PC-3 (cell line): ENCODE data around the gene NDUFA8. TPM values are rescaled to one million over a fixed set of nuclear protein-coding genes. Genes with fewer than 3 reads are reported as not detected.

Source experiments
- ATAC-seq: fragments of 200-7000 bp; cut with Tn5 transposase; 2 replicates; pipeline ENCODE4 v1.9.1; 2020; ENCODE audit warnings: mild to moderate bottlenecking, moderate library complexity
- BruUV-seq: library from RNA; stranded (reverse); fragments of 400-500 nt; replicated peaks from 2 replicates; lab custom pipeline; 2021; lab: Mats Ljungman, UMichigan
- CTCF ChIA-PET: fragments of 300-600 bp; sonication (Branson Sonifier 250); formaldehyde crosslinking; loops from one replicate; lab custom pipeline; 2022; ENCODE audit warnings: antibody characterized with exemption; lab: Charles Lee
- POLR2A ChIA-PET: fragments of 300-600 bp; sonication (Branson Sonifier 250); formaldehyde crosslinking; loops from one replicate; lab custom pipeline; 2022; ENCODE audit warnings: antibody characterized with exemption; ENCODE audit not compliant: unreplicated experiment; lab: Charles Lee
- DNase-seq: peaks from one replicate; pipeline ENCODE4 v3.0.0-alpha.2; 2015
- H2AFZ ChIP-seq: fragments of 300-600 bp; sonication (generic); 2 replicates; pipeline ENCODE4 v1.6.0; 2016; ENCODE audit warnings: antibody characterized with exemption, low read length
- H3F3A ChIP-seq: fragments of 300-600 bp; sonication (generic); one replicate; pipeline ENCODE4 v1.6.0; 2017; ENCODE audit warnings: antibody characterized with exemption, low read length, control low read depth, mild to moderate bottlenecking; ENCODE audit not compliant: unreplicated experiment
- H3K27ac ChIP-seq: fragments of 300-600 bp; sonication (generic); 2 replicates; pipeline ENCODE4 v1.5.1; 2016; ENCODE audit warnings: mild to moderate bottlenecking, low read length
- H3K27me3 ChIP-seq: fragments of 300-600 bp; sonication (generic); 2 replicates; pipeline ENCODE4 v1.6.1; 2016; ENCODE audit warnings: low read length, mixed read lengths
- H3K36me3 ChIP-seq: fragments of 300-600 bp; sonication (generic); 2 replicates; pipeline ENCODE4 v1.6.1; 2016; ENCODE audit warnings: low read depth, mixed run types, low read length, mixed read lengths
- H3K4me1 ChIP-seq: fragments of 300-600 bp; sonication (generic); 2 replicates; pipeline ENCODE4 v1.5.1; 2016; ENCODE audit warnings: low read length; ENCODE audit not compliant: insufficient read depth
- H3K4me2 ChIP-seq: fragments of 300-600 bp; sonication (generic); 2 replicates; pipeline ENCODE4 v1.6.0; 2016; ENCODE audit warnings: low read length
- H3K4me3 ChIP-seq: fragments of 300-600 bp; sonication (generic); 2 replicates; pipeline ENCODE4 v1.5.1; 2016; ENCODE audit warnings: mild to moderate bottlenecking, low read length, mixed read lengths
- H3K79me2 ChIP-seq: fragments of 300-600 bp; sonication (generic); 2 replicates; pipeline ENCODE4 v1.6.1; 2017; ENCODE audit warnings: low read length, mixed read lengths
- H3K9ac ChIP-seq: fragments of 300-600 bp; sonication (generic); 2 replicates; pipeline ENCODE4 v1.6.0; 2016; ENCODE audit warnings: mild to moderate bottlenecking, low read length
- H3K9me2 ChIP-seq: fragments of 300-600 bp; sonication (generic); replicated peaks from 2 replicates; pipeline ENCODE4 v1.6.1; 2016; ENCODE audit warnings: mixed run types, low read length, mixed read lengths
- H3K9me3 ChIP-seq: fragments of 300-600 bp; sonication (generic); 2 replicates; pipeline ENCODE4 v1.6.1; 2016; ENCODE audit warnings: low read length, mixed read lengths
- H4K20me1 ChIP-seq: fragments of 300-600 bp; sonication (generic); 2 replicates; pipeline ENCODE4 v1.6.1; 2016; ENCODE audit warnings: low read length, mixed read lengths
- EZH2 ChIP-seq: fragments of 300-600 bp; sonication (generic); IDR thresholded peaks from one replicate; pipeline ENCODE4 v1.6.1; 2017; ENCODE audit warnings: antibody characterized with exemption, mild to moderate bottlenecking, low read length; ENCODE audit not compliant: unreplicated experiment
- EZH2phosphoT487 ChIP-seq: fragments of 300-600 bp; sonication (generic); IDR thresholded peaks from 2 replicates; pipeline ENCODE4 v1.6.1; 2018; ENCODE audit warnings: mild to moderate bottlenecking, antibody characterized with exemption, low read length, borderline replicate concordance
- intact Hi-C: fragments of 100-400 bp; cut with micrococcal nuclease; formaldehyde crosslinking; loops from 2 replicates; pipeline ENCODE4 v1.9.0; 2023
- total RNA-seq: library from RNA; depleted of rRNA; stranded (reverse); fragments of >200 nt; gene quantifications from 2 replicates; pipeline ENCODE4 v1.2.3, GENCODE V29; 2014
- TF ChIP-seq, protein P1 (sequence below): fragments of 300-600 bp; sonication (generic); conservative IDR thresholded peaks from 2 replicates; pipeline ENCODE4 v1.5.1; 2017; ENCODE audit warnings: antibody characterized with exemption, low read depth, mild to moderate bottlenecking, low read length

NDUFA8 gene
- total RNA-seq, 1 experiment from 2014 or later: 67.5 TPM

DNA sequence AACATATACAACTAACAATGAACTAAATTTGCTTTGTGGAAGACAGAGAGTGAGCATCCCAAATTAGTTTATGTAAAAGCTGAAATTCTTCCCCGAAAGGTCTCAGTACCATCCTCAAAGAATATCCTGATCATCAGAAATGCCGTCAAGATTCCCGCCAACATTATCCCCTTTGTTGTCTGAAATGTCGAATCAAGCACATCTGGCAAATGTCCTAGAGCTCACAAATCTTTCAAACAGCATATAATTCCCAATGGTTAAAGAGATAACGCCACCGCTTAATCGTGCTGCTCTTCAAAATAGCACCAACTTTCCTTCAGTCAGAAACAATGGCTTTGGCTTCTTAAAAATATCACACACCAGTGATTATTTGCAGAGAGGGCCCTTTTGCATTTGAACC, 23.9 kb upstream of the NDUFA8 start:
- no peak overlapping the region for H2AFZ ChIP-seq
- intact Hi-C loops: no loop called here
- no peaks in the 10 kb centered on the region for H3K36me3 ChIP-seq
- H3K79me2 ChIP-seq: no peaks in the 10 kb centered on the region
- no peaks in the 10 kb centered on the region for H4K20me1 ChIP-seq
- TF ChIP-seq, protein P1, sequence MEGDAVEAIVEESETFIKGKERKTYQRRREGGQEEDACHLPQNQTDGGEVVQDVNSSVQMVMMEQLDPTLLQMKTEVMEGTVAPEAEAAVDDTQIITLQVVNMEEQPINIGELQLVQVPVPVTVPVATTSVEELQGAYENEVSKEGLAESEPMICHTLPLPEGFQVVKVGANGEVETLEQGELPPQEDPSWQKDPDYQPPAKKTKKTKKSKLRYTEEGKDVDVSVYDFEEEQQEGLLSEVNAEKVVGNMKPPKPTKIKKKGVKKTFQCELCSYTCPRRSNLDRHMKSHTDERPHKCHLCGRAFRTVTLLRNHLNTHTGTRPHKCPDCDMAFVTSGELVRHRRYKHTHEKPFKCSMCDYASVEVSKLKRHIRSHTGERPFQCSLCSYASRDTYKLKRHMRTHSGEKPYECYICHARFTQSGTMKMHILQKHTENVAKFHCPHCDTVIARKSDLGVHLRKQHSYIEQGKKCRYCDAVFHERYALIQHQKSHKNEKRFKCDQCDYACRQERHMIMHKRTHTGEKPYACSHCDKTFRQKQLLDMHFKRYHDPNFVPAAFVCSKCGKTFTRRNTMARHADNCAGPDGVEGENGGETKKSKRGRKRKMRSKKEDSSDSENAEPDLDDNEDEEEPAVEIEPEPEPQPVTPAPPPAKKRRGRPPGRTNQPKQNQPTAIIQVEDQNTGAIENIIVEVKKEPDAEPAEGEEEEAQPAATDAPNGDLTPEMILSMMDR: no peak
- no peak for TF ChIP-seq EZH2phosphoT487
- no peak for TF ChIP-seq EZH2
- no peaks in the 10 kb centered on the region for H3K27me3 ChIP-seq
- H3K4me2 ChIP-seq: no peak overlapping the region
- H3K9me2 ChIP-seq: no peaks in the 10 kb centered on the region
- DNase-seq (no peak), ATAC-seq (no peak)
- BruUV-seq: no TSS peak
- ChIA-PET POLR2A (no interaction called here), CTCF (no interaction called here)
- no peak overlapping the region for H3K27ac ChIP-seq
- no peaks in the 10 kb centered on the region for H3K9me3 ChIP-seq
- no peak overlapping the region for H3K4me3 ChIP-seq
- peaks cover 20% of the 10 kb centered on the region for H3K4me1 ChIP-seq
- H3F3A ChIP-seq: no peaks in the 10 kb centered on the region
- H3K9ac ChIP-seq: no peak overlapping the region

DNA sequence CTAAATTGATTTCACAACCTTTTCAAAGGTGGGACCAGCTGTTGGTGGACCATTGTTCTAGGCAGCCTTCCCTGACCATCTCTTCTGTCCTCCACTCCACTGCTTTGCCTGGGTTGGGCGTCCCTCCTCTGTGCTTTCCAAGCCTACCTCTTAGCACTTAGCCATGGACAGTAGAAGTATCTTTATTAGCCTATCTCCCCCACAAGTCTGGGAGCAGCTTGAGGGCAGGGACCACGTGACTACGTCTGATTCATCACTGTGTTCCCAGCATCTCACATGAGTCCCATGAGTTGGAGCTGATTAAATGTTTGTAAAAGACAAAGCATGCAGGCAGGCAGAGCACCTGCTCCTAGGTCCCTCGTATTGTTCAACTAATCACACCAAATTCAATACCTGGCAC, 21.1 kb upstream of the NDUFA8 start:
- Histone ChIP-seq H3K9me2 (no peaks in the 10 kb centered on the region), H3F3A (no peaks in the 10 kb centered on the region), H3K36me3 (no peaks in the 10 kb centered on the region), H4K20me1 (no peaks in the 10 kb centered on the region), H3K4me3 (no peak overlapping the region), H2AFZ (no peak overlapping the region), H3K4me1 (peaks cover 20% of the 10 kb centered on the region), H3K27ac (no peak overlapping the region), H3K27me3 (no peaks in the 10 kb centered on the region), H3K79me2 (no peaks in the 10 kb centered on the region), H3K9me3 (no peaks in the 10 kb centered on the region), H3K4me2 (no peak overlapping the region), H3K9ac (no peak overlapping the region)
- no TSS peak for BruUV-seq
- DNase-seq: peak; percentile 70
- intact Hi-C loops: no loop called here
- ChIA-PET CTCF (no interaction called here), POLR2A (no interaction called here)
- peak; percentile 78 for ATAC-seq
- TF ChIP-seq, protein P1: no peak
- TF ChIP-seq EZH2: no peak
- no peak for TF ChIP-seq EZH2phosphoT487

DNA sequence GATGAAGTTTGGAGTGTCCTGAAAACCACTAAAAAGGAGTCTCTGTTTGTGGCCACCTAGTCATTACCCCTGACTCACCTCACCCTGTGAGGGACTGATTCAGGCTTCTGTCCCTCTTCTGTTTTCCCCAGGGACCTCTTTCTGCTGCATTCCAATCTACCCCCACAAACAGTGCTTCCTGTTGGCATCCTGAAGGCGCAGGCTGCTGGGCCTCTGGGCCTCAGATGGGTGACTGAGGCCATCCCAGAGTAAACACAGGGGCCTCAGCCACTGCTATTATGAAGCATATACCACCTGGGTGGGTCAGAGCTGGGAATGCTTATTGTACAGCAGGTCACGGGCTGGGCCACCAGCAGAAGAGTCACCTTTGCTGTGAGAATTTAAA, 20.1 kb upstream of the NDUFA8 start:
- BruUV-seq: no TSS peak
- peak; percentile 68 for DNase-seq
- Histone ChIP-seq H3K9ac (no peak overlapping the region), H4K20me1 (no peaks in the 10 kb centered on the region), H3F3A (no peaks in the 10 kb centered on the region), H3K9me2 (no peaks in the 10 kb centered on the region), H2AFZ (no peak overlapping the region), H3K4me1 (peaks cover 20% of the 10 kb centered on the region), H3K9me3 (no peaks in the 10 kb centered on the region), H3K4me2 (peak overlapping the region; percentile 28; the same call in 1 of the 2 replicates), H3K36me3 (no peaks in the 10 kb centered on the region), H3K79me2 (no peaks in the 10 kb centered on the region), H3K27ac (peak overlapping the region; percentile 13; the same call in 1 of the 2 replicates), H3K27me3 (no peaks in the 10 kb centered on the region), H3K4me3 (no peak overlapping the region)
- CTCF ChIA-PET: no interaction called here
- POLR2A ChIA-PET: interaction anchor here (0.7 kb wide), 1 partner anchor 11 kb away, joined by 6 read pairs; no protein-coding TSS in a partner anchor
- intact Hi-C loops: no loop called here
- ATAC-seq: peak; percentile 60
- TF ChIP-seq EZH2 (no peak), EZH2phosphoT487 (no peak)
- TF ChIP-seq, protein P1: no peak
